SK-N-SH (cell line): ENCODE data around the gene SLC8B1. TPM values are rescaled to one million over a fixed set of nuclear protein-coding genes. Genes with fewer than 3 reads are reported as not detected.
A peak's percentile ranks its signal among the peaks of the same experiment; 100 is the strongest.

Experiments
- CTCF ChIA-PET: fragments of 300-600, 350-600 bp; formaldehyde crosslinking; extraction: SDS; loops from one replicate; lab custom pipeline; 2021; lab: Yijun Ruan, JAX
- POLR2A ChIA-PET: fragments of 350-600 bp; sonication (Branson Sonifier 250); formaldehyde crosslinking; extraction: SDS; loops from one replicate; lab custom pipeline; 2020; ENCODE audit warnings: antibody characterized with exemption, inconsistent platforms; lab: Yijun Ruan, JAX
- DNase-seq: peaks from one replicate; pipeline ENCODE4 v3.0.0; 2012
- H2AFZ ChIP-seq: fragments of 200-600 bp; sonication (generic); 2 replicates; pipeline ENCODE4 v1.8.1; 2016; ENCODE audit warnings: antibody characterized with exemption, mild to moderate bottlenecking, low read depth
- H3F3A ChIP-seq: fragments of 200-600 bp; sonication (generic); replicated peaks from 2 replicates; pipeline ENCODE3; 2016; ENCODE audit warnings: antibody characterized with exemption, mild to moderate bottlenecking; ENCODE audit not compliant: insufficient read depth
- H3K27ac ChIP-seq, 2 experiments: fragments of 200-500 bp in 1 of 2; fragments of 200-600 bp in 1 of 2; sonication (Bioruptor generic) in 1 of 2; sonication (generic), shearing (Covaris generic) in 1 of 2; 2 replicates each; pipeline versions ENCODE4 v1.5.1 to v1.6.1; 2014 to 2016; ENCODE audit warnings: low read depth in 2 of 2, inconsistent platforms in 1 of 2, low read length in 1 of 2, mild to moderate bottlenecking in 1 of 2, mixed read lengths in 1 of 2
- H3K27me3 ChIP-seq: fragments of 200-600 bp; sonication (generic), shearing (Covaris generic); 2 replicates; pipeline ENCODE4 v1.6.1; 2016; ENCODE audit warnings: mixed run types; ENCODE audit not compliant: insufficient read depth
- H3K36me3 ChIP-seq, 2 experiments: fragments of 200-500 bp in 1 of 2; fragments of 200-600 bp in 1 of 2; sonication (Bioruptor generic) in 1 of 2; sonication (generic) in 1 of 2; replicated peaks in 1 of 2; 2 replicates each; pipeline versions ENCODE3 to v1.5.1; 2014 to 2016; ENCODE audit warnings: low read length in 1 of 2, mild to moderate bottlenecking in 1 of 2; ENCODE audit not compliant: insufficient read depth in 2 of 2, control insufficient read depth in 1 of 2
- H3K4me1 ChIP-seq, 2 experiments: fragments of 200-500 bp in 1 of 2; fragments of 200-600 bp in 1 of 2; sonication (Bioruptor generic) in 1 of 2; sonication (generic), shearing (Covaris generic) in 1 of 2; 2 replicates each; pipeline versions ENCODE4 v1.5.1 to v1.6.1; 2014 to 2016; ENCODE audit warnings: low read depth in 1 of 2, low read length in 1 of 2, mixed run types in 1 of 2; ENCODE audit not compliant: insufficient read depth in 2 of 2, control insufficient read depth in 1 of 2
- H3K4me2 ChIP-seq: fragments of 200-600 bp; sonication (generic), shearing (Covaris generic); 2 replicates; pipeline ENCODE4 v1.6.1; 2017; ENCODE audit warnings: mixed run types
- H3K4me3 ChIP-seq, 2 experiments: fragments of 200-500 bp in 1 of 2; fragments of 200-600 bp in 1 of 2; sonication (Bioruptor generic) in 1 of 2; sonication (generic), shearing (Covaris generic) in 1 of 2; 2 replicates each; pipeline versions ENCODE4 v1.5.1 to v1.8.1; 2014 to 2016; ENCODE audit warnings: low read depth in 2 of 2, inconsistent platforms in 1 of 2, low read length in 1 of 2, mild to moderate bottlenecking in 1 of 2, mixed read lengths in 1 of 2, moderate library complexity in 1 of 2
- H3K79me2 ChIP-seq: fragments of 200-600 bp; sonication (generic); 2 replicates; pipeline ENCODE4 v1.8.1; 2017; ENCODE audit warnings: mild to moderate bottlenecking; ENCODE audit not compliant: insufficient read depth
- H3K9ac ChIP-seq: fragments of 200-600 bp; sonication (generic); 2 replicates; pipeline ENCODE4 v1.6.1; 2017; ENCODE audit warnings: mixed run types
- H3K9me2 ChIP-seq: fragments of 200-600 bp; sonication (generic); 2 replicates; pipeline ENCODE4 v1.6.1; 2017; ENCODE audit warnings: mixed run types
- H3K9me3 ChIP-seq: fragments of 200-600 bp; sonication (generic); 2 replicates; pipeline ENCODE4 v1.6.1; 2017; ENCODE audit warnings: mixed run types, mild to moderate bottlenecking, moderate library complexity
- H4K20me1 ChIP-seq: fragments of 200-600 bp; sonication (generic); 2 replicates; pipeline ENCODE4 v1.6.1; 2017; ENCODE audit warnings: mild to moderate bottlenecking, mixed run types; ENCODE audit not compliant: insufficient read depth
- GABPA ChIP-seq: IDR thresholded peaks from 2 replicates; pipeline ENCODE4 v1.4.0; 2012; ENCODE audit warnings: low read depth, mild to moderate bottlenecking
- MXI1 ChIP-seq: IDR thresholded peaks from 2 replicates; pipeline ENCODE4 v1.6.1; 2012; ENCODE audit warnings: mild to moderate bottlenecking, low read depth, low read length, improper control_type of control experiment
- SIN3A ChIP-seq: IDR thresholded peaks from 2 replicates; pipeline ENCODE4 v1.6.1; 2012; ENCODE audit warnings: low read depth, mild to moderate bottlenecking, low read length, moderate library complexity, borderline replicate concordance
- TAF1 ChIP-seq: IDR thresholded peaks from 2 replicates; pipeline ENCODE4 v1.6.1; 2012; ENCODE audit warnings: low read depth, mild to moderate bottlenecking, low read length, moderate library complexity, borderline replicate concordance
- TEAD4 ChIP-seq: IDR thresholded peaks from 2 replicates; pipeline ENCODE4 v1.4.0; 2012; ENCODE audit warnings: mild to moderate bottlenecking, borderline replicate concordance; ENCODE audit not compliant: insufficient read depth
- USF1 ChIP-seq: IDR thresholded peaks from 2 replicates; pipeline ENCODE4 v1.4.0; 2012; ENCODE audit warnings: low read depth, borderline replicate concordance
- ZBTB33 ChIP-seq: IDR thresholded peaks from 2 replicates; pipeline ENCODE4 v1.4.0; 2012; ENCODE audit warnings: low read depth, borderline replicate concordance
- WGBS: methylation state at CpG from one replicate; pipeline ENCODE4 v1.1.6; 2017; ENCODE audit warnings: low lambda C conversion rate; 5-methylcytosine and 5-hydroxymethylcytosine counted together
- polyA plus RNA-seq, 3 experiments: library from polyadenylated mRNA; depleted of rRNA; stranded (reverse); fragments of >200 nt; gene quantifications; 2 replicates each; pipeline ENCODE4 v1.2.3, GENCODE V29; 2012

SLC8B1 gene
- polyA plus RNA-seq, 1 of the 3 experiments (the other 2 are of a cell fraction), result 12.0 TPM

- CTCF ChIA-PET, result interaction anchor here (0.9 to 1.4 kb wide), 3 partner anchors 11 to 56 kb away, joined by 3 read pairs; partner anchors contain the start of gene PLBD2
- no peak for DNase-seq
- Histone ChIP-seq H3F3A (no peaks in the 10 kb centered on the region), H3K9me2 (no peaks in the 10 kb centered on the region), H3K27me3 (no peaks in the 10 kb centered on the region), H3K4me3 (no peak overlapping the region), H3K79me2 (no peaks in the 10 kb centered on the region), H3K36me3 (peaks cover 2 to 5% of the 10 kb centered on the region in 2 experiments), H4K20me1 (no peaks in the 10 kb centered on the region; the same call in 1 of the 2 replicates), H3K27ac (no peak overlapping the region), H3K9me3 (no peaks in the 10 kb centered on the region), H2AFZ (no peak overlapping the region), H3K9ac (no peak overlapping the region), H3K4me1 (no peaks in the 10 kb centered on the region), H3K4me2 (no peak overlapping the region)
- POLR2A ChIA-PET, result no interaction called here
- no peak for TF ChIP-seq TAF1
- no peak for TF ChIP-seq SIN3A
- 80% methylated on average over 6 of the region's 6 CpGs for WGBS
Measured at GRCh38 chr12:113369391-113369985, 34.6 kb upstream of the SLC8B1 start.

GRCh38 chr12:113368331-113368730 lies 33.4 kb upstream of the SLC8B1 start:
- 95% methylated on average over 2 of the region's 4 CpGs for WGBS
- Histone ChIP-seq H2AFZ (no peak overlapping the region), H3K9me3 (no peaks in the 10 kb centered on the region), H4K20me1 (no peaks in the 10 kb centered on the region; the same call in 1 of the 2 replicates), H3K9ac (no peak overlapping the region), H3K9me2 (no peaks in the 10 kb centered on the region)
- no peak for DNase-seq
- POLR2A ChIA-PET, result no interaction called here
- peak; percentile 53; the same call in 1 of the 2 replicates for TF ChIP-seq USF1
- no peak for TF ChIP-seq MXI1
- TF ChIP-seq, all 33 proteins: peak for 1
- no peak overlapping the region for H3K4me3 ChIP-seq
- H3K79me2 ChIP-seq, result no peaks in the 10 kb centered on the region
- H3F3A ChIP-seq, result no peaks in the 10 kb centered on the region
- H3K4me2 ChIP-seq, result no peak overlapping the region
- peaks cover 2 to 5% of the 10 kb centered on the region in 2 experiments for H3K36me3 ChIP-seq
- no peaks in the 10 kb centered on the region for H3K4me1 ChIP-seq
- no peak overlapping the region for H3K27ac ChIP-seq
- no peaks in the 10 kb centered on the region for H3K27me3 ChIP-seq
- CTCF ChIA-PET, result interaction anchor here (0.9 to 1.4 kb wide), 4 partner anchors 10 to 57 kb away, joined by 3 to 4 read pairs (median 3); partner anchors contain the start of gene PLBD2

- ChIA-PET POLR2A (no interaction called here), CTCF (interaction anchor here (1.6 kb wide), 1 partner anchor 170 kb away, joined by 4 read pairs; no protein-coding TSS in a partner anchor)
- H3K4me2 ChIP-seq, result no peak overlapping the region
- H3K36me3 ChIP-seq, result peaks cover 0 to 5% of the 10 kb centered on the region in 2 experiments
- H3F3A ChIP-seq, result no peaks in the 10 kb centered on the region
- H3K79me2 ChIP-seq, result no peaks in the 10 kb centered on the region; the same call in 1 of the 2 replicates
- no peak for DNase-seq
- WGBS, result 98% methylated on average over 4 of the region's 4 CpGs
- no peaks in the 10 kb centered on the region for H3K27me3 ChIP-seq
- H3K4me3 ChIP-seq, result no peak overlapping the region
- TF ChIP-seq TEAD4, result no peak
- no peak for TF ChIP-seq GABPA
- no peak for TF ChIP-seq ZBTB33
- TF ChIP-seq, all 33 proteins: peak for 0
- no peaks in the 10 kb centered on the region; the same call in 1 of the 2 replicates for H4K20me1 ChIP-seq
- no peak overlapping the region for H3K27ac ChIP-seq
- H3K9me3 ChIP-seq, result no peaks in the 10 kb centered on the region
- H3K4me1 ChIP-seq, result no peaks in the 10 kb centered on the region
- no peak overlapping the region for H2AFZ ChIP-seq
- H3K9ac ChIP-seq, result no peak overlapping the region
- H3K9me2 ChIP-seq, result no peaks in the 10 kb centered on the region
Measured at GRCh38 chr12:113366827-113367226, 31.9 kb upstream of the SLC8B1 start.
